Testis (tissue), 2 donors: Measurements from ENCODE around the gene PPP1R14C.
"Not testable (repeated sequence)": the region's sequence is repeated elsewhere in the genome, so short reads cannot be mapped to it uniquely, and the experiment has no call there.

Experiments
- CTCF ChIP-seq, 3 experiments: fragments of 450-650 bp in 2 of 3; fragments of 200-600 bp in 1 of 3; sonication (generic) in 1 of 3; IDR thresholded peaks; one replicate each; pipeline ENCODE4 v1.5.1; 2016 to 2019; ENCODE audit warnings: antibody characterized with exemption in 3 of 3, mild to moderate bottlenecking in 2 of 3, moderate library complexity in 1 of 3
- POLR2A ChIP-seq: fragments of 450-650 bp; IDR thresholded peaks from one replicate; pipeline ENCODE4 v1.6.1; 2017; ENCODE audit warnings: antibody characterized with exemption, mild to moderate bottlenecking, moderate library complexity

DNA sequence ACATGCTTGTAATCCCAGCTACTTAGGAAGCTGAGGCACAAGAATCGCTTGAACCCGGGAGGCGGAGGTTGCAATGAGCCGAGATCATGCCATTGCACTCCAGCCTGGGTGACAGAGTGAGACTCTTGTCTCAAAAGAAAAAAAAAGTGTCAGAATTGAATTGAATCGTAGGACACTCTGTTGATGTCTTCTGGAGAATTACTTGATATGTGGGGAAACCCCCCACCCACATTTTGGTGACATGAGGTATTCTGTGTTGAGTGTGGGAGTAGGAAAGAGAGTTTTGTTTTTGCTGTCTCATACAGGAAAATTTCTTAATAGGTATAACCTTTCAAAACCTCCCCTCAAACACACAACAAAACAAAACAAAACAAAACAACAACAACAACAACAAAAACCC, 98.9 kb downstream of the PPP1R14C start:
- not testable (repeated sequence) for TF ChIP-seq CTCF (IDR thresholded peaks at IDR 0.05); POLR2A
